Stimulated activated memory B cell treated with anti-CD40 and anti-IgM and Interleukin-4, amounts not matched to agents 10 μg/mL and 1 μg/mL and 100 μg/mL, for 72 hours (primary cell): Measurements from ENCODE around the gene SERPINB8.
A peak's percentile ranks its signal among the peaks of the same experiment; 100 is the strongest.

ENCODE experiments used
- ATAC-seq: fragments of 150-1000 bp; cut with Tn5 transposase; 2 replicates; pipeline ENCODE4 v1.10.0; 2021
- H3K27ac Mint-ChIP-seq: one replicate; pipeline ENCODE4 v1.8.0; 2022; ENCODE audit warnings: mild to moderate bottlenecking, mixed read lengths
- H3K27me3 Mint-ChIP-seq: one replicate; pipeline ENCODE4 v1.8.0; 2022; ENCODE audit warnings: mixed read lengths
- H3K36me3 Mint-ChIP-seq: one replicate; pipeline ENCODE4 v1.8.0; 2022; ENCODE audit warnings: mixed read lengths
- H3K4me1 Mint-ChIP-seq: one replicate; pipeline ENCODE4 v1.8.0; 2022; ENCODE audit warnings: mixed read lengths
- H3K4me3 Mint-ChIP-seq: one replicate; pipeline ENCODE4 v1.8.0; 2022; ENCODE audit warnings: mild to moderate bottlenecking, moderate library complexity, mixed read lengths
- H3K9me3 Mint-ChIP-seq: one replicate; pipeline ENCODE4 v1.8.0; 2022; ENCODE audit warnings: mixed read lengths

The SERPINB8 gene

DNA sequence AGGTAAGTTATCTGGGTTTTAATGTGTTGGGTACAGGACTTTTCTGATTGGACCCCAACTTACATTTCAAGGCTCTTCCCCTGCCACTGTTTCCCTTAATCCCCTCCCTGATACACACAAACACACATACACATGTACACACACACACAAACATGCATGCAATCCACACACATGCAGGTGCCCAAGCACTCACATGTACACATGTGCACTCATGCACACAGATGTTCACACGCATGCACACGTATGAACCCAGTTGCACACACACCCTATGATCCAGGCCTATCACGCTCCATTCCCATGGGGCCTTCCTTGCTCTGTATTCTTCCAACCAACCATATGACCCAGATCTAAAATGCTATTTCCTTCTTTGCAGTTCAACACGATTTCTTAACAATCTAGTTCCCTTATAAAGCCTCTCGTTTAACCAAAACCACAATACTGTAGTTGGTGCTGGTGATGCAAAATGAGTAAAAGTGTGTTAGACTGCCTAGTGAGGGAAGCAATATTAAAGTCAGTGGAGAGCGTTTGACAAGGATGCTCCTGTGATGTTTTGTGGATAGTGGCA is 11.1 kb downstream of the SERPINB8 start:
- Mint-ChIP-seq H3K4me1 (peaks cover 9% of the 10 kb centered on the region), H3K36me3 (peaks cover 44% of the 10 kb centered on the region), H3K9me3 (no peaks in the 10 kb centered on the region), H3K27me3 (no peaks in the 10 kb centered on the region), H3K4me3 (no peak overlapping the region), H3K27ac (no peak overlapping the region)
- no peak for ATAC-seq

DNA sequence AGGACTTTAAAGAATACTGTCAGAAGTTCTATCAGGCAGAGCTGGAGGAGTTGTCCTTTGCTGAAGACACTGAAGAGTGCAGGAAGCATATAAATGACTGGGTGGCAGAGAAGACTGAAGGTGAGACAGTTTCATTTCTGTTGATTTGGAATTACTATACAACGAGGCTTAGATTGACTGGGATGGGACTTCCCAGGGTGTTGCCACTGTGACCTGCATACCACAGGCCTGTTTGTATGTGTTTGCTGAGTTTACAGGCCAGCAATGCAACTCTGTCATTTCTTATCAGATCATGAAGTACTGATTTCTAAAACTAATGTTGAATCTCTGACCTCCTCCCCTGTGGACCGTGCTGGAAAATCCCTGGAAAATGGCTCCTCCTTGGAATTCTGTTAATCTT is 11.8 kb downstream of the SERPINB8 start:
- Mint-ChIP-seq H3K4me1 (peaks cover 8% of the 10 kb centered on the region), H3K27ac (no peak overlapping the region), H3K9me3 (no peaks in the 10 kb centered on the region), H3K36me3 (peaks cover 50% of the 10 kb centered on the region), H3K27me3 (no peaks in the 10 kb centered on the region), H3K4me3 (no peak overlapping the region)
- no peak for ATAC-seq

- Mint-ChIP-seq H3K4me3 (no peak overlapping the region), H3K27me3 (no peaks in the 10 kb centered on the region), H3K27ac (no peak overlapping the region), H3K36me3 (peaks cover 54% of the 10 kb centered on the region), H3K4me1 (peaks cover 8% of the 10 kb centered on the region), H3K9me3 (no peaks in the 10 kb centered on the region)
- ATAC-seq: no peak
Observed at GRCh38 chr18:63982361-63982760, 12.5 kb downstream of the SERPINB8 start.

- ATAC-seq: no peak
- H3K27me3 Mint-ChIP-seq: no peaks in the 10 kb centered on the region
- no peak overlapping the region for H3K4me3 Mint-ChIP-seq
- no peaks in the 10 kb centered on the region for H3K4me1 Mint-ChIP-seq
- H3K36me3 Mint-ChIP-seq: peaks cover 47% of the 10 kb centered on the region
- H3K9me3 Mint-ChIP-seq: no peaks in the 10 kb centered on the region
- H3K27ac Mint-ChIP-seq: no peak overlapping the region
Observed at GRCh38 chr18:63986885-63987284, 17.0 kb downstream of the SERPINB8 start.

- no peaks in the 10 kb centered on the region for H3K4me1 Mint-ChIP-seq
- H3K36me3 Mint-ChIP-seq: peaks cover 43% of the 10 kb centered on the region
- H3K27me3 Mint-ChIP-seq: no peaks in the 10 kb centered on the region
- H3K27ac Mint-ChIP-seq: no peak overlapping the region
- H3K9me3 Mint-ChIP-seq: no peaks in the 10 kb centered on the region
- no peak overlapping the region for H3K4me3 Mint-ChIP-seq
- no peak for ATAC-seq
Observed at GRCh38 chr18:63987743-63988142, 17.9 kb downstream of the SERPINB8 start.

DNA sequence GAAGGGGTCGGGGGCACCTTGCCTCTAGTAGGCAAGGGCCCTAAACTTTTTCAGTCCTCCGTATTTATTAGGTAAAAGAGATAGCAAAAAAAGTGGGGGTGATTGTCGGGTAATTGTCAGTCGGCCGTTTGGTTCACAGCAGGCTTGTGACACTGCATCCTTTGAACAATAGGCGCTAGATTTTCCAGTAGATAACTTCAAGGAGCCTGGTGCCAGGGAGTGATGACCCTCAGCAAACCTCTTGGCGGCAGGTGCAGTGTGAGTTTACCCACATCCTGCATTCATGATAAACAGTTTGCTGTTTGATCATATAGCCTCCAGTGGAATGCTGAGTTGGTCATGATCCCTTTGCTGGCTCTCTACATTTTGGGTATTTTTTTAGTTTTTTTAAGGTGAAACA is 22.9 kb downstream of the SERPINB8 start:
- Mint-ChIP-seq H3K9me3 (peaks cover 5% of the 10 kb centered on the region), H3K4me1 (no peaks in the 10 kb centered on the region), H3K36me3 (peaks cover 28% of the 10 kb centered on the region), H3K27ac (no peak overlapping the region), H3K4me3 (no peak overlapping the region), H3K27me3 (no peaks in the 10 kb centered on the region)
- no peak for ATAC-seq

- Mint-ChIP-seq H3K36me3 (peaks cover 20% of the 10 kb centered on the region), H3K9me3 (peaks cover 5% of the 10 kb centered on the region), H3K27me3 (no peaks in the 10 kb centered on the region), H3K4me3 (no peak overlapping the region), H3K4me1 (no peaks in the 10 kb centered on the region), H3K27ac (no peak overlapping the region)
- ATAC-seq: no peak
Observed at GRCh38 chr18:63994783-63995399, 25.0 kb downstream of the SERPINB8 start.

- Mint-ChIP-seq H3K4me1 (no peaks in the 10 kb centered on the region), H3K27me3 (peaks cover 5% of the 10 kb centered on the region), H3K9me3 (peaks cover 5% of the 10 kb centered on the region), H3K27ac (no peak overlapping the region), H3K4me3 (no peak overlapping the region), H3K36me3 (peaks cover 20% of the 10 kb centered on the region)
- no peak for ATAC-seq
Observed at GRCh38 chr18:63997041-63997440, 27.2 kb downstream of the SERPINB8 start.

GRCh38 chr18:63997606-63998005 is 27.7 kb downstream of the SERPINB8 start:
- Mint-ChIP-seq H3K36me3 (peaks cover 17% of the 10 kb centered on the region), H3K9me3 (peaks cover 5% of the 10 kb centered on the region)
- ATAC-seq: no peak

DNA sequence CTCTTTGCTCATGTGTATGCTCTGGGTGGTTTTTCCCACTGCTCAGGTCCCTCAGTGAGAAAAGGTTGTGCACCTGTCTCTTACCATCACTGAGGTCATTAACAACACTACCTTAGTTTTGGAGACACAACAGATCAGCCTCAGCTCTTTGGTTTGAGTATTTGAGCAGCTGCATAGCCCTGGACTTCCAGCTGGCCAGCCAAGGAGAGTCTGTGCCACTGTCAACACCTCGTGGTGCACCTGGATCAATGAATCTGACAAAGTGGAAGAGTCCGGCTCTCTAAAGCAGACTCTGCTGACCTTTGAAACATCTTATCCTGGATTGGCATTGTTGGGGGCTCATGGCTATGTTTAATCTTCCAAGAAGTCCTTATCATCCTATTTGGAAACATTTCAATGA is 30.0 kb downstream of the SERPINB8 start:
- ATAC-seq: no peak
- Mint-ChIP-seq H3K4me1 (no peaks in the 10 kb centered on the region), H3K27ac (no peak overlapping the region), H3K27me3 (peaks cover 9% of the 10 kb centered on the region), H3K36me3 (peaks cover 13% of the 10 kb centered on the region), H3K9me3 (peaks cover 7% of the 10 kb centered on the region), H3K4me3 (no peak overlapping the region)

More at GRCh38 chr18:63997606-63998005, 27.7 kb downstream of the SERPINB8 start:
- Mint-ChIP-seq H3K27me3 (peaks cover 9% of the 10 kb centered on the region), H3K4me3 (no peak overlapping the region), H3K4me1 (no peaks in the 10 kb centered on the region), H3K27ac (no peak overlapping the region)

DNA sequence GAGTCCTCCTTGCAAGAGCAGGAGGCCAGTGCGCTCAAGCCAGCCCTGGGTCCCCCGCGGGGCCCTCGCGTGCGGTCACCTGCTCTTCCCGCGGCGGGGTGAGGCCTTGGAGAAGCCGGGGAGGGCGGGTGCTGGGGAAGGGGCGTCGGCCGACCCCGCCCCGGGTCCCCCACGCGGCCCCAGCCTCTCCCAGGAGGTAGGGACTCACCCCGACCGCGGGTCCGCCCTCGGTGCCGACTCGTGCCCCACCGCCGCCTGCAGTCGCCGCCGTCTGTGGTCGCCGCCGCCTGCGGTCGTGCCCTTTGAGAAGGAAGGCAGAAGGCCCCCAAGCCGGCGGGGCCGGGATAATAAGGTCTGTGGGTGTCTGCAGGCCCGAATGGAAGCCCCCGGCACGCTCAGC is 32.7 kb downstream of the SERPINB8 start:
- ATAC-seq: peak; percentile 57
- no peaks in the 10 kb centered on the region for H3K4me1 Mint-ChIP-seq
- peaks cover 3% of the 10 kb centered on the region for H3K9me3 Mint-ChIP-seq
- H3K36me3 Mint-ChIP-seq: peaks cover 16% of the 10 kb centered on the region
- H3K4me3 Mint-ChIP-seq: no peak overlapping the region
- peaks cover 9% of the 10 kb centered on the region for H3K27me3 Mint-ChIP-seq
- H3K27ac Mint-ChIP-seq: no peak overlapping the region

DNA sequence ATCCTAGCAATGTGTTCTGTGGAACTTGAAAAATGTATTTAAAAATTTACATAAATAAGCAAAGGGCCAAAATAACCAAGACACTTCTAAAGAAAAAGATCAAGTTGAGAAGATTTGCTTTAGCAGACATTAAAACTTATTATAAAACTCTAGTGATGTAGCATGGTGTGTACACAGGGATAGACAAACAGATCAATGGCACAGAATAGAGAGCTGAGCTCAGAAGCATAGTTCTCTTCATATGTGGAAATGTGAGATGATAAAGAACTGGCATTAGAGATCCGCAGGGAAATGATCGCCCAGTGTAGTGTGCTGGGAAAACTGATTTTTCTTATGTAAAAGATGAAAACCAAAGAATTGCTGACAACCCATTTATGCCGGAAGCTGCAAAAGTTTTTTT is 39.4 kb downstream of the SERPINB8 start:
- Mint-ChIP-seq H3K36me3 (peaks cover 8% of the 10 kb centered on the region), H3K4me1 (no peaks in the 10 kb centered on the region), H3K9me3 (no peaks in the 10 kb centered on the region), H3K27ac (no peak overlapping the region), H3K27me3 (no peaks in the 10 kb centered on the region), H3K4me3 (no peak overlapping the region)
- ATAC-seq: no peak

GRCh38 chr18:64011513-64011912 is 41.6 kb downstream of the SERPINB8 start:
- no peaks in the 10 kb centered on the region for H3K4me1 Mint-ChIP-seq
- no peaks in the 10 kb centered on the region for H3K27me3 Mint-ChIP-seq
- H3K27ac Mint-ChIP-seq: no peak overlapping the region
- no peaks in the 10 kb centered on the region for H3K9me3 Mint-ChIP-seq
- H3K36me3 Mint-ChIP-seq: no peaks in the 10 kb centered on the region
- no peak for ATAC-seq
- H3K4me3 Mint-ChIP-seq: no peak overlapping the region

GRCh38 chr18:64017870-64018269 is 48.0 kb downstream of the SERPINB8 start:
- no peaks in the 10 kb centered on the region for H3K36me3 Mint-ChIP-seq
- no peak overlapping the region for H3K27ac Mint-ChIP-seq
- H3K27me3 Mint-ChIP-seq: no peaks in the 10 kb centered on the region
- H3K9me3 Mint-ChIP-seq: no peaks in the 10 kb centered on the region
- no peak for ATAC-seq
- no peak overlapping the region for H3K4me3 Mint-ChIP-seq
- H3K4me1 Mint-ChIP-seq: no peaks in the 10 kb centered on the region

GRCh38 chr18:64019922-64020756 is 50.3 kb downstream of the SERPINB8 start:
- H3K27ac Mint-ChIP-seq: no peak overlapping the region
- no peaks in the 10 kb centered on the region for H3K9me3 Mint-ChIP-seq
- no peak for ATAC-seq
- H3K27me3 Mint-ChIP-seq: no peaks in the 10 kb centered on the region
- H3K4me1 Mint-ChIP-seq: no peaks in the 10 kb centered on the region
- no peaks in the 10 kb centered on the region for H3K36me3 Mint-ChIP-seq
- H3K4me3 Mint-ChIP-seq: no peak overlapping the region

- Mint-ChIP-seq H3K27ac (peak overlapping the region; percentile 26), H3K4me1 (peaks cover 21% of the 10 kb centered on the region), H3K9me3 (no peaks in the 10 kb centered on the region), H3K4me3 (no peak overlapping the region), H3K36me3 (no peaks in the 10 kb centered on the region), H3K27me3 (peaks cover 16% of the 10 kb centered on the region)
- ATAC-seq: no peak
Observed at GRCh38 chr18:64026350-64026749, 56.5 kb downstream of the SERPINB8 start.
